MM.1S (cell line): ENCODE data around the gene CRNN.

Experiments
- DNase-seq: peaks from one replicate; pipeline ENCODE4 v3.0.0-alpha.2; 2015
- H2AFZ ChIP-seq: fragments of 300-600 bp; sonication (generic); 2 replicates; pipeline ENCODE4 v1.6.0; 2016; ENCODE audit warnings: antibody characterized with exemption, low read length
- H3F3A ChIP-seq: fragments of 300-600 bp; sonication (generic); 2 replicates; pipeline ENCODE4 v1.6.1; 2016; ENCODE audit warnings: mild to moderate bottlenecking, antibody characterized with exemption, low read length, moderate library complexity, mixed read lengths; ENCODE audit not compliant: insufficient read depth
- H3K27ac ChIP-seq: fragments of 300-600 bp; sonication (generic); 2 replicates; pipeline ENCODE4 v1.5.1; 2016; ENCODE audit warnings: mild to moderate bottlenecking, low read length
- H3K27me3 ChIP-seq: fragments of 300-600 bp; sonication (generic); replicated peaks from 2 replicates; pipeline ENCODE4 v1.6.0; 2016; ENCODE audit warnings: low read length; ENCODE audit not compliant: insufficient read depth
- H3K36me3 ChIP-seq: fragments of 300-600 bp; sonication (generic); replicated peaks from 2 replicates; pipeline ENCODE4 v1.6.1; 2016; ENCODE audit warnings: mild to moderate bottlenecking, low read length, mixed read lengths; ENCODE audit not compliant: insufficient read depth
- H3K4me1 ChIP-seq: fragments of 300-600 bp; sonication (generic); 2 replicates; pipeline ENCODE4 v1.6.1; 2016; ENCODE audit warnings: low read length, mixed read lengths
- H3K4me2 ChIP-seq: fragments of 300-600 bp; sonication (generic); 2 replicates; pipeline ENCODE4 v1.6.0; 2016; ENCODE audit warnings: low read depth, low read length
- H3K4me3 ChIP-seq: fragments of 300-600 bp; sonication (generic); 2 replicates; pipeline ENCODE4 v1.5.1; 2016; ENCODE audit warnings: low read length, mixed read lengths
- H3K79me2 ChIP-seq: fragments of 300-600 bp; sonication (generic); 2 replicates; pipeline ENCODE4 v1.6.1; 2016; ENCODE audit warnings: mixed run types, low read length, mixed read lengths
- H3K9ac ChIP-seq: fragments of 300-600 bp; sonication (generic); 2 replicates; pipeline ENCODE4 v1.6.1; 2016; ENCODE audit warnings: low read length, mixed read lengths
- H3K9me2 ChIP-seq: fragments of 300-600 bp; sonication (generic); replicated peaks from 2 replicates; pipeline ENCODE4 v1.6.1; 2016; ENCODE audit warnings: mild to moderate bottlenecking, low read length, mixed read lengths; ENCODE audit not compliant: insufficient read depth
- H3K9me3 ChIP-seq: fragments of 300-600 bp; sonication (generic); replicated peaks from 2 replicates; pipeline ENCODE4 v1.6.1; 2016; ENCODE audit warnings: mild to moderate bottlenecking, low read length, mixed read lengths; ENCODE audit not compliant: insufficient read depth
- H4K20me1 ChIP-seq: fragments of 300-600 bp; sonication (generic); 2 replicates; pipeline ENCODE4 v1.6.1; 2016; ENCODE audit warnings: mild to moderate bottlenecking, low read length, moderate library complexity, mixed read lengths; ENCODE audit not compliant: insufficient read depth
- CTCF ChIP-seq: fragments of 300-600 bp; sonication (generic); IDR thresholded peaks from 2 replicates; pipeline ENCODE4 v1.5.1; 2016; ENCODE audit warnings: antibody characterized with exemption, low read length, mixed read lengths
- EZH2 ChIP-seq: fragments of 300-600 bp; sonication (generic); optimal IDR thresholded peaks from 2 replicates; pipeline ENCODE3; 2017; ENCODE audit warnings: low read depth, mild to moderate bottlenecking, antibody characterized with exemption, low read length, mixed read lengths
- EZH2phosphoT487 ChIP-seq: fragments of 300-600 bp; sonication (generic); IDR thresholded peaks from 2 replicates; pipeline ENCODE4 v1.6.1; 2018; ENCODE audit warnings: antibody characterized with exemption, low read length

CRNN gene

GRCh38 chr1:152444045-152444444 is 30.0 kb upstream of the CRNN start:
- peaks cover 6% of the 10 kb centered on the region for H3F3A ChIP-seq
- H3K27ac ChIP-seq = no peak overlapping the region
- H3K27me3 ChIP-seq = peaks cover 4% of the 10 kb centered on the region; the same call in 1 of the 2 replicates
- no peaks in the 10 kb centered on the region for H3K36me3 ChIP-seq
- TF ChIP-seq EZH2phosphoT487 = no peak
- TF ChIP-seq EZH2 = no peak
- no peak for TF ChIP-seq CTCF
- H3K4me3 ChIP-seq = no peak overlapping the region
- H3K9me2 ChIP-seq = no peaks in the 10 kb centered on the region
- H2AFZ ChIP-seq = no peak overlapping the region
- H3K9me3 ChIP-seq = no peaks in the 10 kb centered on the region
- H3K9ac ChIP-seq = no peak overlapping the region
- H3K4me2 ChIP-seq = no peak overlapping the region
- peaks cover 28% of the 10 kb centered on the region for H3K4me1 ChIP-seq
- H4K20me1 ChIP-seq = no peaks in the 10 kb centered on the region
- DNase-seq = no peak
- H3K79me2 ChIP-seq = no peaks in the 10 kb centered on the region

- Histone ChIP-seq H3K9me2 (no peaks in the 10 kb centered on the region), H3K4me2 (no peak overlapping the region), H3K79me2 (no peaks in the 10 kb centered on the region), H4K20me1 (no peaks in the 10 kb centered on the region), H3K9me3 (no peaks in the 10 kb centered on the region), H3K36me3 (no peaks in the 10 kb centered on the region), H3K4me1 (peaks cover 16% of the 10 kb centered on the region), H3K27ac (no peak overlapping the region), H3F3A (no peaks in the 10 kb centered on the region), H3K4me3 (no peak overlapping the region), H3K9ac (no peak overlapping the region), H3K27me3 (peaks cover 3% of the 10 kb centered on the region; the same call in 1 of the 2 replicates), H2AFZ (no peak overlapping the region)
- TF ChIP-seq EZH2phosphoT487 = no peak
- no peak for TF ChIP-seq EZH2
- no peak for TF ChIP-seq CTCF
- no peak for DNase-seq
These were observed 28.7 kb upstream of the CRNN start for GRCh38 chr1:152442765-152443164.

GRCh38 chr1:152442301-152442700 is 28.2 kb upstream of the CRNN start:
- Histone ChIP-seq H4K20me1 (no peaks in the 10 kb centered on the region), H3F3A (no peaks in the 10 kb centered on the region), H3K9me3 (no peaks in the 10 kb centered on the region), H2AFZ (no peak overlapping the region), H3K27ac (no peak overlapping the region), H3K4me1 (peaks cover 11% of the 10 kb centered on the region), H3K9ac (no peak overlapping the region), H3K27me3 (no peaks in the 10 kb centered on the region; the same call in 1 of the 2 replicates), H3K4me3 (no peak overlapping the region), H3K9me2 (no peaks in the 10 kb centered on the region), H3K4me2 (no peak overlapping the region), H3K79me2 (no peaks in the 10 kb centered on the region), H3K36me3 (no peaks in the 10 kb centered on the region)
- no peak for DNase-seq
- TF ChIP-seq EZH2phosphoT487 (no peak), CTCF (no peak), EZH2 (no peak)
